ENCODE data around the gene HOXA9. TPM values are rescaled to one million over a fixed set of nuclear protein-coding genes. Genes with fewer than 3 reads are reported as not detected.

HOXA9 gene
- polyA plus RNA-seq, 2 of the 4 experiments (the other 2 are of a cell fraction) = 1.4 TPM

DNA sequence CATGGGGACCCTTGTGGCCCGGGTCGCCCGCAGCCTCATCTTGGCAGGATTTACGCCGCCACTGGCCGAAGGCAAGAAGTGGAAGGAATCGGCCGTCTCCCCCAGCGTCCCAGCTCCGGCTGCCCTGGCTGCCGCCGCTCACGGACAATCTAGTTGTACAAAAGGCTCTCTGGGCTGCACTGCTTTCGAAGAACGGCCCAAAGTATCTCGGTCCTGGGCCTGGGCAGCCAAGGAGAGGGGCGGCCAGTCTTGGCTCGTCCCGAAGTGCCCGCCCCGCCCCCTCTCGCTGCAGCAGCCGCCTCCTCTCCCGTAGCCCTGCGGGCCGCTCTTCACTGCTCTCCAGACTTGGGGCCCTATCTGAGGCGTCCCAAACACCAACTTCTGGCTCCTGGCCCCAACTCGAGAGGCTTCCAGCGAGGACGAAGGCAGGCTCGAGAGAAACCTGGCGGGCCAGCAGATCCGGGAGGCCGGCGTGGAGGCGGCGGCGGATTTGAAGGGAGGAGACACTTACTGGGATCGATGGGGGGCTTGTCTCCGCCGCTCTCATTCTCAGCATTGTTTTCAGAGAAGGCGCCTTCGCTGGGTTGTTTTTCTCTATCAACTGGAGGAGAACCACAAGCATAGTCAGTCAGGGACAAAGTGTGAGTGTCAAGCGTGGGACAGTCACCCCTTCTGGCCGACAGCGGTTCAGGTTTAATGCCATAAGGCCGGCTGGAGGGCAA lies 809 bp downstream of the HOXA9 start:
- H3K27ac ChIP-seq = no peak overlapping the region
- POLR2A ChIA-PET = no interaction called here
- H3K4me1 ChIP-seq = 0 out of 3 replicates have a peak, but pooled peaks cover 3% of the 10 kb centered on the region
- no peak for DNase-seq (ENCODE audit: low read depth in 1 of 2, low spot score in 1 of 2)
- H3K4me3 ChIP-seq = no peak overlapping the region
- 93% methylated on average over 47 of the region's 47 CpGs for WGBS (ENCODE audit: missing lambda C conversion rate)
- no peak overlapping the region for H3K4me2 ChIP-seq
- no peak for ATAC-seq
- no peak for TF ChIP-seq CHD4 (IDR thresholded peaks at IDR 0.05; ENCODE audit: borderline replicate concordance)
- TF ChIP-seq FOSB (CRISPR knock-in tag; IDR thresholded peaks at IDR 0.05) = no peak
- no peak for TF ChIP-seq CEBPB (IDR thresholded peaks at IDR 0.05)
- TF ChIP-seq CBX2 (IDR thresholded peaks at IDR 0.05; ENCODE audit: borderline replicate concordance, low read depth) = no peak
- TF ChIP-seq RCOR1 (IDR thresholded peaks at IDR 0.05; ENCODE audit: low read depth, low read length) = no peak
- TF ChIP-seq CHD2 (IDR thresholded peaks at IDR 0.05; ENCODE audit: low read length, partially characterized antibody) = no peak
- TF ChIP-seq GATA3 (IDR thresholded peaks at IDR 0.05; ENCODE audit: borderline replicate concordance) = no peak
- TF ChIP-seq, protein P1, sequence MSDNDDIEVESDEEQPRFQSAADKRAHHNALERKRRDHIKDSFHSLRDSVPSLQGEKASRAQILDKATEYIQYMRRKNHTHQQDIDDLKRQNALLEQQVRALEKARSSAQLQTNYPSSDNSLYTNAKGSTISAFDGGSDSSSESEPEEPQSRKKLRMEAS (IDR thresholded peaks at IDR 0.05) = no peak
- TF ChIP-seq TP53 (CRISPR knock-in tag; IDR thresholded peaks at IDR 0.05) = no peak
- no peak for TF ChIP-seq FOXS1 (CRISPR knock-in tag; IDR thresholded peaks at IDR 0.05)
- no peak for TF ChIP-seq MAFK (IDR thresholded peaks at IDR 0.05; ENCODE audit: partially characterized antibody)
- TF ChIP-seq, protein P2, sequence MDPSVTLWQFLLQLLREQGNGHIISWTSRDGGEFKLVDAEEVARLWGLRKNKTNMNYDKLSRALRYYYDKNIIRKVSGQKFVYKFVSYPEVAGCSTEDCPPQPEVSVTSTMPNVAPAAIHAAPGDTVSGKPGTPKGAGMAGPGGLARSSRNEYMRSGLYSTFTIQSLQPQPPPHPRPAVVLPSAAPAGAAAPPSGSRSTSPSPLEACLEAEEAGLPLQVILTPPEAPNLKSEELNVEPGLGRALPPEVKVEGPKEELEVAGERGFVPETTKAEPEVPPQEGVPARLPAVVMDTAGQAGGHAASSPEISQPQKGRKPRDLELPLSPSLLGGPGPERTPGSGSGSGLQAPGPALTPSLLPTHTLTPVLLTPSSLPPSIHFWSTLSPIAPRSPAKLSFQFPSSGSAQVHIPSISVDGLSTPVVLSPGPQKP (IDR thresholded peaks at IDR 0.05; ENCODE audit: low read depth, low read length) = no peak
- CTCF ChIA-PET = interaction anchor here (1.4 to 7.0 kb wide), 4 partner anchors 18 to 792 kb away, joined by 3 to 160 read pairs (median 42); partner anchors contain the start of genes HOXA5 and HOXA6
- FAIRE-seq = no peak
- H3K9me3 ChIP-seq = no peaks in the 10 kb centered on the region

DNA sequence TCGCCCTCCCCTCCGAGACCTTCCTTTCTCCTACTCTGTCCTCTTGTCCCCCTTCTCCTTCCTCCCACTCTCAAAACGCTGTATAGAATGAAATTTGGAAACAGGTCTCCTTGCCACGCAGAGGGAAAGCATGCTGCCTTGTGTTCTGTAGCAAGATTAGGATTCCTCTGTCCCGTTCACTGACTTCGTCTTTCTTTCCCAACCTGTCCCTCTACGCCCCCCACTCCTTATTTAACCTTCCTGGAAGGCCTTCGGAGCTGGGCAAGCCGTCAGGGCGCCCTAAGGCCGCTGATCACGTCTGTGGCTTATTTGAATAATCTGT lies 1.3 kb downstream of the HOXA9 start:
- FAIRE-seq (no peak), ATAC-seq (no peak), DNase-seq (ENCODE audit: low read depth in 1 of 2, low spot score in 1 of 2) (no peak)
- Histone ChIP-seq H3K4me1 (0 out of 3 replicates have a peak, but pooled peaks cover 3% of the 10 kb centered on the region), H3K4me2 (no peak overlapping the region), H3K9me3 (no peaks in the 10 kb centered on the region), H3K4me3 (no peak overlapping the region), H3K27ac (no peak overlapping the region)
- POLR2A ChIA-PET = no interaction called here
- TF ChIP-seq HOXA7 (CRISPR knock-in tag; IDR thresholded peaks at IDR 0.05) = no peak
- no peak for TF ChIP-seq CHD4 (IDR thresholded peaks at IDR 0.05; ENCODE audit: borderline replicate concordance)
- no peak for TF ChIP-seq TFCP2L1 (CRISPR knock-in tag; IDR thresholded peaks at IDR 0.05)
- TF ChIP-seq FOSB (CRISPR knock-in tag; IDR thresholded peaks at IDR 0.05) = no peak
- no peak for TF ChIP-seq ESRRA (IDR thresholded peaks at IDR 0.05; ENCODE audit: borderline replicate concordance, low read length)
- TF ChIP-seq, protein P3, sequence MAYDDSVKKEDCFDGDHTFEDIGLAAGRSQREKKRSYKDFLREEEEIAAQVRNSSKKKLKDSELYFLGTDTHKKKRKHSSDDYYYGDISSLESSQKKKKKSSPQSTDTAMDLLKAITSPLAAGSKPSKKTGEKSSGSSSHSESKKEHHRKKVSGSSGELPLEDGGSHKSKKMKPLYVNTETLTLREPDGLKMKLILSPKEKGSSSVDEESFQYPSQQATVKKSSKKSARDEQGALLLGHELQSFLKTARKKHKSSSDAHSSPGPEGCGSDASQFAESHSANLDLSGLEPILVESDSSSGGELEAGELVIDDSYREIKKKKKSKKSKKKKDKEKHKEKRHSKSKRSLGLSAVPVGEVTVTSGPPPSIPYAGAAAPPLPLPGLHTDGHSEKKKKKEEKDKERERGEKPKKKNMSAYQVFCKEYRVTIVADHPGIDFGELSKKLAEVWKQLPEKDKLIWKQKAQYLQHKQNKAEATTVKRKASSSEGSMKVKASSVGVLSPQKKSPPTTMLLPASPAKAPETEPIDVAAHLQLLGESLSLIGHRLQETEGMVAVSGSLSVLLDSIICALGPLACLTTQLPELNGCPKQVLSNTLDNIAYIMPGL (CRISPR knock-in tag; IDR thresholded peaks at IDR 0.05; ENCODE audit: borderline replicate concordance) = no peak
- TF ChIP-seq HDAC2 (IDR thresholded peaks at IDR 0.05) = no peak
- CTCF ChIA-PET = interaction anchor here (1.2 to 7.0 kb wide), 5 partner anchors 18 to 792 kb away, joined by 3 to 160 read pairs (median 4); partner anchors contain the start of genes HOXA5 and HOXA6
- WGBS (ENCODE audit: missing lambda C conversion rate) = 92% methylated on average over 12 of the region's 12 CpGs

DNA sequence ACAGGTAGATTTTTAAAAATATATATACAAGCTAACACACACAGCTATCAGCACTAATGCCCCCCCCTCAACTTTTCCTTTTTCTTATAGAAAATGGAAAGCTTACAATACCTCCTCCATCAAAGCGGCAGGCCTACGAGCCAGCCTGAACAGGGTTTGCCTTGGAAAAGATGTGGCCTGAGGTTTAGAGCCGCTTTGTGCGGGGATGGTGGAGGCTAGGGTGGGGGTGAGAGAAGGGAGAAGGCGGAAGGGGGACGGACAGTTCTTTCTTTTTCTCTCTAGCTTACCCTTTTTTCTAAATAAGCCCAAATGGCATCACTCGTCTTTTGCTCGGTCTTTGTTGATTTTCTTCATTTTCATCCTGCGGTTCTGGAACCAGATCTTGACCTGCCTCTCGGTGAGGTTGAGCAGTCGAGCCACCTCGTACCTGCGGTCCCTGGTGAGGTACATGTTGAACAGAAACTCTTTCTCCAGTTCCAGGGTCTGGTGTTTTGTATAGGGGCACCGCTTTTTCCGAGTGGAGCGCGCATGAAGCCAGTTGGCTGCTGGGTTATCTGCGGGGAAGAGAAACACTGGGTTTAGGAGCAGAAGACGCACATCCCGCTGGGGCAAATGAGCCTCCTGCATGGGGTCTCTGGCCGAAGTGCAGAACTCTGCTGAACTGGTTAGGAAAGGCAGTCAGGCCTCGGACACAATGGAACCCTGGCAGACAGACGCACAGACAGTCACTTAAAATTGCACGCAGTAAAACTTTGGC lies 1.9 kb downstream of the HOXA9 start:
- DNase-seq (ENCODE audit: low read depth in 1 of 2, low spot score in 1 of 2) (no peak), FAIRE-seq (no peak), ATAC-seq (no peak)
- WGBS (ENCODE audit: missing lambda C conversion rate) = 93% methylated on average over 24 of the region's 24 CpGs
- no peak overlapping the region for H3K4me2 ChIP-seq
- CTCF ChIA-PET = interaction anchor here (0.5 to 7.0 kb wide), 12 partner anchors 9 to 1271 kb away, joined by 3 to 160 read pairs (median 4); partner anchors contain the start of genes HOXA10, HOXA5 and HOXA6
- POLR2A ChIA-PET = no interaction called here
- H3K4me3 ChIP-seq = no peak overlapping the region
- 0 out of 3 replicates have a peak, but pooled peaks cover 3% of the 10 kb centered on the region for H3K4me1 ChIP-seq
- no peaks in the 10 kb centered on the region for H3K9me3 ChIP-seq
- H3K27ac ChIP-seq = no peak overlapping the region
- TF ChIP-seq NR3C1 (IDR thresholded peaks at IDR 0.05) = no peak
- TF ChIP-seq FOXS1 (CRISPR knock-in tag; IDR thresholded peaks at IDR 0.05) = no peak
- TF ChIP-seq, protein P4, sequence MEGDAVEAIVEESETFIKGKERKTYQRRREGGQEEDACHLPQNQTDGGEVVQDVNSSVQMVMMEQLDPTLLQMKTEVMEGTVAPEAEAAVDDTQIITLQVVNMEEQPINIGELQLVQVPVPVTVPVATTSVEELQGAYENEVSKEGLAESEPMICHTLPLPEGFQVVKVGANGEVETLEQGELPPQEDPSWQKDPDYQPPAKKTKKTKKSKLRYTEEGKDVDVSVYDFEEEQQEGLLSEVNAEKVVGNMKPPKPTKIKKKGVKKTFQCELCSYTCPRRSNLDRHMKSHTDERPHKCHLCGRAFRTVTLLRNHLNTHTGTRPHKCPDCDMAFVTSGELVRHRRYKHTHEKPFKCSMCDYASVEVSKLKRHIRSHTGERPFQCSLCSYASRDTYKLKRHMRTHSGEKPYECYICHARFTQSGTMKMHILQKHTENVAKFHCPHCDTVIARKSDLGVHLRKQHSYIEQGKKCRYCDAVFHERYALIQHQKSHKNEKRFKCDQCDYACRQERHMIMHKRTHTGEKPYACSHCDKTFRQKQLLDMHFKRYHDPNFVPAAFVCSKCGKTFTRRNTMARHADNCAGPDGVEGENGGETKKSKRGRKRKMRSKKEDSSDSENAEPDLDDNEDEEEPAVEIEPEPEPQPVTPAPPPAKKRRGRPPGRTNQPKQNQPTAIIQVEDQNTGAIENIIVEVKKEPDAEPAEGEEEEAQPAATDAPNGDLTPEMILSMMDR (IDR thresholded peaks at IDR 0.05) = no peak
- TF ChIP-seq ZC3H11A (IDR thresholded peaks at IDR 0.05) = no peak
- no peak for TF ChIP-seq CBX8 (IDR thresholded peaks at IDR 0.05)
- TF ChIP-seq SREBF2 (IDR thresholded peaks at IDR 0.05) = no peak
- TF ChIP-seq HOXA7 (CRISPR knock-in tag; IDR thresholded peaks at IDR 0.05) = no peak
- no peak for TF ChIP-seq KDM5A (IDR thresholded peaks at IDR 0.05)
- TF ChIP-seq MAZ (IDR thresholded peaks at IDR 0.05; ENCODE audit: borderline replicate concordance, low read depth, low read length) = no peak
- no peak for TF ChIP-seq FOSL2 (IDR thresholded peaks at IDR 0.05)
- TF ChIP-seq FOSL2 (CRISPR knock-in tag; IDR thresholded peaks at IDR 0.05) = no peak
- TF ChIP-seq FOSB (CRISPR knock-in tag; IDR thresholded peaks at IDR 0.05) = no peak
- TF ChIP-seq, protein P5, sequence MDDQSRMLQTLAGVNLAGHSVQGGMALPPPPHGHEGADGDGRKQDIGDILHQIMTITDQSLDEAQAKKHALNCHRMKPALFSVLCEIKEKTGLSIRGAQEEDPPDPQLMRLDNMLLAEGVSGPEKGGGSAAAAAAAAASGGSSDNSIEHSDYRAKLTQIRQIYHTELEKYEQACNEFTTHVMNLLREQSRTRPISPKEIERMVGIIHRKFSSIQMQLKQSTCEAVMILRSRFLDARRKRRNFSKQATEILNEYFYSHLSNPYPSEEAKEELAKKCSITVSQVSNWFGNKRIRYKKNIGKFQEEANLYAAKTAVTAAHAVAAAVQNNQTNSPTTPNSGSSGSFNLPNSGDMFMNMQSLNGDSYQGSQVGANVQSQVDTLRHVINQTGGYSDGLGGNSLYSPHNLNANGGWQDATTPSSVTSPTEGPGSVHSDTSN (IDR thresholded peaks at IDR 0.05) = no peak
- no peak for TF ChIP-seq MAFK (IDR thresholded peaks at IDR 0.05; ENCODE audit: partially characterized antibody)
- TF ChIP-seq PHF8 (IDR thresholded peaks at IDR 0.05; ENCODE audit: borderline replicate concordance, low read depth) = no peak

All from A549 (cell line).